Amniotic epithelial cell (primary cell): ENCODE results near the gene SBK3.
"Not testable (repeated sequence)": the region's sequence is repeated elsewhere in the genome, so short reads cannot be mapped to it uniquely, and the experiment has no call there.

ENCODE experiments used
- DNase-seq: peaks from one replicate; pipeline ENCODE4 v3.0.0-alpha.2; 2010; ENCODE audit warnings: low read depth

The SBK3 gene

DNA sequence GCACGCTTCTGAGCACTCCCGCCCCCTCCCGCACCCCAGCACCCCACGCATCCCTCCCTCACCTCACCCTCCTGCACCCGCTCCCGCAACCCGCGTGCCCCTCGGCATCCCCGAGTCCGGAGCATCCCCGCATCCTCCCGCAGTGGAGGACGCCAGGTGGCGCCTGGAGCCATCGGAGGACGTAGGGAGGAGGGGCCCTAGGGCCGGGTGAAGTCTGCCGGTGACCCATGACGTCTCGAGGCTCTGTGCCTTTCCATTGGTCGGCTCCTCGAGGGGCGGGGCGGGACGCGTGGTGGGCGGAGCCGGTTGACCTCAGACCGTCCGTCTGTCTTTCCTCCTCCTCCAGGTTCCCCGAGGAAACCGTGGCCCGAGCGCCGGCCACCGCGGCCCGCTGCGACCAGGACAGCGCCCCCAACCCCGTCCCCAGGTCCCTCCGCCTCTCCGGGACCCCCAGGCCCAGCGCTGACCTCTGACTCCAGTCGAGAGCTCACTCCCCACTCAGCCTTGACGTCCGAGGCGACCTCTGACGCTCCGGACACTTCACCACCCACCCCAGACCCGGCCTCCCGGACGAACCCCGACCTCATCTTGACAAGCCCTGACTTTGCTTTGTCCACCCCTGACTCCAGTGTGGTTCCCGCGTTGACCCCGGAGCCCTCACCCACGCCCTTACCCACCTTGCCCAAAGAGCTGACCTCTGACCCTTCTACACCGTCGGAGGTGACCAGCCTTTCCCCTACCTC lies 28.3 kb downstream of the SBK3 start:
- DNase-seq = peak; percentile 84

DNA sequence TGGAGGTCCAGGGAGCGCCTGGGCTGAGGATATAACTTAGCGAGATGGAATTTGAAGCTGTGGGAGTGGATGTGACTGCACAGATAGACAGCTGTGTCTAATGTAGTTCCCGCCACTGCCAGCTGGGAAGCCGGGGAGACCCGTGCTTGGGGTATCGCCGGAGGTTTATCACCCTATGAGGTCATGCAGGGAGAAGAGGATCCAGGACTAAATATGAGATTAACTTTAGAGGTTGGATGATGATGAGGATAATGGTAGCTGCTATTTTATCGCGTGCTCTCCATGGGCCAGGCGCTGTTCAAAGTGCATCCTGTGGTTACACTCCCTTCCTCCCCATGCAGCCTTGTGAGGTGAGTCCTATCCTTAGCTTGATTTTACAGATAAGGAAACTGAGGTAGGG lies 37.2 kb downstream of the SBK3 start:
- DNase-seq = peak; percentile 91

DNA sequence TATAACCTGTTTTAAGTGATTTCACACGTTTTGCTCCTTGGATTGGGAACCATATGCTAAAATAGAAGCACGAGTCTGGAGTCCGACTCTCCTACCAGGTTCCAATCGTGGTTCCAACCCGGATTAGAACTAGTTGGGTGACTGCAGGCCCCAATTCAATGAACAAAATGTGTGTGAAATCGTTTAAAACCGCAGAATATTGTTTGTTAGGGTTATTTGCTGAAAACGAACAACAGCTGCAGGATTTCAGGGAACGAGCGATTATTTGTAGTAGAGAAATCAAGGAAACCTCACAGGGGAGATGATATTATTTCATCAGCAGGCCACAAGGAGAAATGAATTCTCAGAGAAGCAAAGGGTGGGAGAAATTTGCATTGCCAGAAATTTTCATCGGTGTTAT lies 40.4 kb downstream of the SBK3 start:
- DNase-seq = no peak

DNA sequence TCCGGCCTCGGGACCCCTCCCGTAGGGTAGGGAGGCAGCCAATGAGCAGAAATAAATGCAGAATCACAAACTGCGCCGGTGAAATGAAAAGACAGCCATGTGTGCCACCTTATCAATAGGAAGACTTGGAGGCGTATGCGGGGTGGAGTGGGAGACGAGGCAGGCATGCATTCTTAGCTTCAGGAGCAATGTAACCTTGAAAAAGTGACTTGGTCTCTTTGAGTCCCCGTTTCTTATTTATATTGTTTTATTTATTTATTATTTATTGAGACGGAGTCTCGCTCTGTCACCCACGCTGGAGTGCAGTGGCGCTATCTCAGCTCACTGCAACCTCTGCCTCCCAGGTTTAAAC lies 41.1 kb downstream of the SBK3 start:
- DNase-seq = no peak

DNA sequence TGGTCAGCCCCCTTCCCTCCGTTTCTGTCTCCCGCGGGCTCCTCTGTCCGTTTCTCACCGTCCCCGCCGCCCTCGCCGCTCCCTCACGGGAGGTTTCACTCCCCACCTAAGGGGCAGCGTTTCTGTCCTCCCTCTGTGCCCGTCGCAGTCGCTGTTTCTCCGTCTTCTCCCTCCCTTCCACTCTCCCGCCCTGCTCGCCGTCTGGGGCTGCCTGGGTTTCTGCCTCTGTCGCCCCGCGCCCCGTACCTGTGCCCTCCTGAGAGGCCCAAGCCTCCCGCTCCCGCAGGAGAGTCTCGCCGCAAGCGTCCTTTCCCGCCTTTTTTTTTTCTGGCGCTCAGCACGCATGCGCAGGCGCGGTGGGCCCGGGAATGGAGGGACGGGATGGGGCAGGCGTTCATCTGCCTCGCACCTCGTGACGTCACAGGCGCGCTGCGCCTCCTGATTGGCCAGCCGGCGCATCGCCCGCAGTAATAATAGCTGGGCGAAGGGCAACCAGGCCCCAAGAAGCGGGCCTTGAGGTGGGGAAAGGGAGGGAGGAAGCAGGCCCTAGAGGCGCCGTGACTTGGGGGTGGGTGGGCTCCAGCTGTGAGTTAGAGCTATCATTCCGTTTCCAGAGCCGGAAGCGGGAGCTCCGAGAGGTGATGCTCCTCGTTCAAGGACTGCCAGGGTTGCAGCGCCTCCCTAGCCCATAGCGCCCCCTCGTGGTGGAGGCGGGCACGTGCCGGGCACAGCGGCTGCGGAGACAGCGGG lies 41.7 kb downstream of the SBK3 start:
- peak; percentile 81 for DNase-seq

DNA sequence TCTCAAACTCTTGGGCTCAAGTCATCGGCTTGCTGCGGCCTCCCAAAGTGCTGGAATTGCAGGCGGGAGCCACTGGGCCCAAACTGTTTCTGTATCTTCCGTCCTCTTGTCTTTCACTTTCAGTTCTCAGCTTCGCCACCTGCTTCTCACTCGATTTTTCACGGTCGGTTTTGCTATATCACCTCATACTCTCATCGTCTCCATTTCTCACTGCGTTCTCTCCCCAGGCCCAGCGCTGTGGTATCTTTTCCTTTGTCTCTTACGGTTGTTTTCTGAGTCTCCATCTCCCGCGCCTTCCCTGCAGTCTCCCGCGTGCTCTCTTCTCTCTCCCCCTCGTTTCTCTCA lies 42.2 kb downstream of the SBK3 start:
- no peak for DNase-seq

DNA sequence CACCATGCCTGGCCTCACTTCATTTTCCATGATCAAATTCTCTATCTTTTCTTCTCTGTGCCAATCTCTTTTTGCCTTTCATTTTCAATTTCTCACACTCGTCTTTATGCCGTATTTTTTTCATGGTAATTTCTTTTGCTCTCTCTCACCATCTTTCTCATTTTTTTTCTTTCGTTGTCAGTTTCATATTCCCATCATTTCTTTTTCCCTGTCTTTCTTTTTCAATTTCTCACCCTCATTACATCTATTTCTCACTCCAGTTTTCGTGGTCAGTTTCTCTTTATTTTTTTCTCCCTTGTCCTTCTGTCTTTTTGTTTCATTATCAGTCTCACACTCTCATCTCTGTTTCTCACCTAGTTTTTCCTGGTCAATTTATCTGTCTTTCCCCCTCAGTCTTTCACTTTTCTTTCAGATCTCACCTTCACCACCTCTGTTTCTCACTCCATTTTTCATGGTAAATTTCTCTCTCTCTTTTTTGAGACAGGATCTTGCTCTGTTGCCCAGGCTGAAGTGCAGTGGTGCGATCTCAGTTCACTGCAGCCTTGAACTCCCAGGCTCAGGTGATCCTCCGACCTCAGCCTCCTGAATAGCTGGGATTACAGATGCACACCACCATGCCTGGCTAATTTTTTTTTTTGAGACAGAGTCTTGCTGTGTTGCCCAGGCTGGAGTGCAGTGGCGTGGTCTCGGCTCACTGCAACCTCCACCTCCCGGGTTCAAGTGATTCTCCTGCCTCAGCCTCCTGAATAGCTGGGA lies 43.0 kb downstream of the SBK3 start:
- no peak for DNase-seq

DNA sequence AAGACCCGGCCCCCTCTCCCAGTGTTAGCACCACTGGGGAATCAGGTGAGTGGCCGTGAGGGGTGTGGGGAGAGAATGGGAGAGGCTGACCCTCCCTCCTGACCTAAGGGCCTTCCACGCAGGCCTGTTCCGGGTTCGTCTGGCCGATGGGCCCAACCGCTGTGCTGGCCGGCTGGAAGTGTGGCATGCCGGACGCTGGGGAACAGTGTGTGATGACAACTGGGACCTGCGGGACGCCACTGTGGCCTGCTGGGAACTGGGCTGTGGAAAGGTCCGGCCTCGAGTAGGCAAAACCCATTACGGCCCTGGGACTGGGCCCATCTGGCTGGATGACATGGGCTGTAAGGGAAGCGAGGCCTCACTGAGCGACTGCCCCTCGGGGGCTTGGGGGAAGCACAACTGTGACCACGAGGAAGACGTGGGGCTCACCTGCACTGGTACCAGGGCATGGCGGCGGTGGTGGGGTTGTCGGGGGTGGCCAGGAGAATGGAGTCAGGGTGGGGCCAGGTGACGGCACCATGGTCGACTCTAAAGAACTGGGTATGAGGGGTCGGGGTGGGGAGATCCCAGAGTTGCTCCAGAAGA lies 44.9 kb downstream of the SBK3 start:
- no peak for DNase-seq

DNA sequence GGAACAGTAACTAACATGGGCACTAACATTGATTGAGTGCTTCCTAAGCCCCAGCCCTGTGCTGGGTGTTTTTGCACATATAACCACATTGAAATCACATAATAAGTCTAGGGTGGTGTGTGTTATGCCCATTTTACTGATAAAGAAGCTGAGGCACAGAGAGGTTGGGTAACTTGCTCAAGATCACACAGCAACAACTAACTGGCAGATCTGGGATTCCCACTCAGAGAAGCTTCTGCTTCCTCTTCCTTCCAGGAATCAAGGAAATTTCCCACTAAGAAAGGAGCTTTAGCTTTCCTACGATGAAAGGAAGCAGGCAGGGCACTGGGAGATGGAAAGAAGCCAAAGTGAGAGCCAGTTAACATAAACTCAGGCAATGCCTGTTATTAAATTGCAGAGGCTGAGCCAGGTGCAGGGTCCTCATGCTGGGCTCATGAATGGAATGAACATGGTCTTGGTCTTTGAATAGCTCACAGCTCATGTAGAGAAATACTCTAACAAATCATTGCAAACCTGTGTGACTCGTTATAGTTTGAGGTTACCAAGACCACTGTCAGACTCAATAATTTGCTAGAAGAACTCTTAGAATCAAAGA lies 47.0 kb downstream of the SBK3 start:
- DNase-seq = no peak

DNA sequence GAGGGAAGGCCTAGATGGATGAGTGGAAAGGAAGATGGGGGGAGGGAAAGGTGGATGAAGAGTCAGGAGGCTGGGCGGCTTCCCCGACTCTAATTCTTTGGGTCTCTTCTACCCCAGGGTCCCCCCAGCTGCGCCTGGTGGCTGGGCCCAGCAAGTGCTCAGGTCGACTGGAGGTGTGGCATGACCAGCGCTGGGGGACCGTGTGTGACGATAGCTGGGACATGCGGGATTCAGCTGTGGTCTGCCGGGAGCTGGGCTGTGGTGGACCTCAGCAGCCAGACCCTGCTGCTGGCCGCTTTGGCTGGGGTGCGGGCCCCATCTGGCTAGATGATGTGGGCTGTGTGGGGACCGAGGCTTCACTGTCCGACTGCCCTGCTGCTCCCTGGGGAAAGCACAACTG lies 47.6 kb downstream of the SBK3 start:
- DNase-seq = no peak

DNA sequence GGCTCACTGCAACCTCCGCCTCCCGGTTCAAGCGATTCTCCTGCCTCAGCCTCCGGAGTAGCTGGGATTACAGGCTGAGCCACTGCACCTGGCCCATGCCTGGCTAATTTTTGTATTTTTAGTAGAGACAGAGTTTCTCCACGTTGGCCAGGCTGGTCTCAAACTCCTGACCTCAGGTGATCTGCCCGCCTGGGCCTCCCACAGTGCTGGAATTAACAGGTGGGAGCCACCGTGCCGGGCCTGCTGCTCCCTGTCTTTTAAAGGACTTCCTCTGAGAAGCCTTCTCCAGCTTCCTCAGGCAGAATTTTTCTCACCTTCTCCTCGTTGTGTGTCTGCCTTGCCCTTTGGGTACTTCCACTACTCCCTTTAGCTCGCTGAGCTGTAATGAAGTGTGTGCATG lies 48.5 kb downstream of the SBK3 start:
- not testable (repeated sequence) for DNase-seq

DNA sequence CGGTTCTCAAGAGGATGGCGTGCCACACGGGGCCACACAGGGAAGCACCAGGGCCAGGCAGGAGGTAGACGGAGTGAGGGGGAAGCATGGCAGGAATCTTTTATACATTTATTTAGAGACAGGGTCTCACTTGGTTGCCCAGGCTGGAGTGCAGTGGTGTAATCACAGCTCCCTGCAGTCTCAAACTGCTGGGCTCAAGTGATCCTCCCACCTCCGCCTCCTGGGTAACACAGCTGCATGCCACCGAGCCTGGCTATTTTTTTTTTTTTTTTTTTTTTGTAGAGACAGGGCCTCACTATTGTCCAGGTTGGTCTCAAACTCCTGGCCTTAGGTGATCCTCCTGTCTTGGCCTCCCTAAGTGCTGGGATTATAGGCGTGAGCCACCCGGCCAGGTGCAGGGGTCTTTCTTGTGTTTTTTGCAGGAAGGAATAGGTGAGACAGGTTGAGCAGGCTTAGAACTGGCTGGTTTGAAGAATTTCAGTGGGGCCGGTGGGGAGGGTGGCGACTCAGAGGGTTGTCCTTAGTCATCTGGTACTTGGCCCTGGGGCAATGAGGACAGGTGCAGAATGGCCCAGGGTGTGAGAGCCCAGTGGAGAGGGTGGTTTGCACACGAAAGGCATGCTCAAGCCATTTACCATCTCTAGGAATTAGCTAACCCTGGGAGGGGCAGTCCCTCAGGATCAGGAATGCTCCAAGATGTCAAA lies 49.5 kb downstream of the SBK3 start:
- DNase-seq = no peak

DNA sequence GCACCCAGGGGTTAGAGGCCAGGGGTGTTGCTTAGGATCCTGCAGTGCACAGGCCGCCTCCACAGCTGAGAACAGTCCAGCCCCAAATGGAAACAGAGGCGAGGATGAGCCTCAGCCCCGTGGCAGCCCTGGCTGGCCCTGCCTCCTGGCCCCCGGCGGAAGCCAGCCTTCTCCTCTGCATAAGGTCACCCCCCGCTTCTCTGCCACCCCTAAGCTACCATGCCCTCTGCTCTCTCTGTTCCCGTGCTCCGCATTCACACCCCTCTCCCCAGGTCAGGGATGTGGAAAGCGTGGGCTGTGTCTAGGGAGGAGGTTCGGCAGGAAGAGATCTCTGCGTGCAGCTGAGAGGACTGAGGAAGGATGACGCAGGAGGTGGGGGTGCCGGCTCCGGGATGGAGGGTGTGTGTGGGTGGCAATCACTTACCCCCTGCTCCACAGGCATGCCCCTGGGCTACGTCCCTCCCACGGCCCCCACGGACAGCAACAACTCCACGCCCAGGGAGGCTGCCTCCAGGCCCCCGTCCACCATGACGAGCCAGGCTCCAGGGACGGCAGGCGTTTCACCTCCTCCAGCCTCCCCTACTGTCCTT lies 51.1 kb downstream of the SBK3 start:
- DNase-seq = peak; percentile 80

DNA sequence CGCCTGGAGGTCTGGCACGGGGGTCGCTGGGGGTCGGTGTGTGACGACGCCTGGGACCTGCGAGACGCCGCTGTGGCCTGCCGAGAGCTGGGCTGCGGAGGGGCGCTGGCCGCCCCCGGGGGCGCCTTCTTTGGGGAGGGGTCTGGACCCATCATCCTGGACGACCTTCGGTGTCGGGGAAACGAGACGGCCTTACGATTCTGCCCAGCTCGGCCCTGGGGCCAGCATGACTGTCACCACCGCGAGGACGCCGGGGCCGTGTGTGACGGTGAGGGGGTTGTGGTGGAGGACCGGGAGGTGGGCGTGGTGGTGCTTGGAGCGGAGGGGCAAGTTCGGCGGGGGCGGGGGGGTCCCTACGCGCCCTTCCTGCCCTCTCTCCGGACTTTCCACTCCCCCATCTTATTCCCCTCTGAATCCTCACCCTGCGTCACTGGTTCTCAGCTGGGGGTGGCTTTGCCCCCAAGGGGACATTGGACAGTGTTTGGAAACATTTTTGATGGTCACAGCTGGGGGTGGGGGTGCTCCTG lies 51.6 kb downstream of the SBK3 start:
- no peak for DNase-seq

DNA sequence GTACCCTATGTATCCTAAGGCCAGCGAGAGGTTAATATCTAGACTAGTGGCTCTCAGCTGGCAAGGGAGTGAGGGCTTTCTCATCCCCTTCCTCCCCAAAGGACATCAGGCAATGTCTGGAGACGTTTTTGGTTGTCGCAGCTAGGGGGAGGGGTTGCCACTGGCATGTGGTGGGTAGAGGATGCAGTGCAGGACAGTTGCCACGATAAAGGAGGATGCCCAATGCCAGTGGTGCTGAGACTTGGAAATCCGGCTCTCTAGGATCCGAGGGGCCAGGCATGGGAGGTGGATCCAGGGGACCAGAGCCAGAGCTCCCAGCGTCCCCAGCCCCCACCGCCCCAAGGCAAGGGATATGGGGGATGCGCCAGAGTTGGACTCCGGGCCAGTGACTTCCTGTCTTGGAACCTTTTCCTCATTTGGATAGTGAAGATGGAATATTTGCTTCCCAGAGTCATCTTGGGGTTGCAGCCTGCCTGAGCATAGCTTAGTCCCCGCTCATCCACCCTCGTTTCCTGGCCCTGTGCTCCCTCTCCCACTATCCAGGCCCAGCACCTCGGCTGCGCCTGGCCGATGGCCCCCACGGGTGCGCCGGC lies 52.2 kb downstream of the SBK3 start:
- DNase-seq = no peak

DNA sequence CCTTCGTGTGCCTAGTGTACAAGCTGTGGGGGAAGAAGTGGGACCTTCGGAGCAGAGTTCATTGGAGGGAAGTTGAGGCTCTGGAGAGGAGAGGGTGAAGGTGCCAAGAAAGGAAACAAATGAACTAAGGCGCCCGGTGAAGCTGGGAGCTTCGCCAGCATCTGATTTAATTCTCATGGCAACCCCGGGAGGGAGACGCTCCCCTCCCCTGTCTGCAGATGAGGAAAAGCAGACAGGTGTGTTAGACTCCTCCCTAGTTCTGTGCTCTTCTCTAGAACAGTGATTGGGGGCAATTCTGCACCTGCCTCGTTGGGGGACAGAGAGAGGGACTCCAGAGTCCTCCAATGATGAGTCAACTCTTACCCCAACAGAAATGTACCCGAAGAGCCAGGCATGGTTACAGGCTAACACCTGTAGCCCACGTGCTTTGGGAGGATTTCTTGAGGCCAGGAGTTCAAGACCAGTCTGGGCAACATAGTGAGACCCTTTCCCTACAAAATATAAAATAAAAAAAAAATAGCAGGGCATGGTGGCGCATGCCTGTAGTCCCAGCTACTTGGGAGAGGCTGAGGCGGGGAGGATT lies 52.9 kb downstream of the SBK3 start:
- no peak for DNase-seq

DNA sequence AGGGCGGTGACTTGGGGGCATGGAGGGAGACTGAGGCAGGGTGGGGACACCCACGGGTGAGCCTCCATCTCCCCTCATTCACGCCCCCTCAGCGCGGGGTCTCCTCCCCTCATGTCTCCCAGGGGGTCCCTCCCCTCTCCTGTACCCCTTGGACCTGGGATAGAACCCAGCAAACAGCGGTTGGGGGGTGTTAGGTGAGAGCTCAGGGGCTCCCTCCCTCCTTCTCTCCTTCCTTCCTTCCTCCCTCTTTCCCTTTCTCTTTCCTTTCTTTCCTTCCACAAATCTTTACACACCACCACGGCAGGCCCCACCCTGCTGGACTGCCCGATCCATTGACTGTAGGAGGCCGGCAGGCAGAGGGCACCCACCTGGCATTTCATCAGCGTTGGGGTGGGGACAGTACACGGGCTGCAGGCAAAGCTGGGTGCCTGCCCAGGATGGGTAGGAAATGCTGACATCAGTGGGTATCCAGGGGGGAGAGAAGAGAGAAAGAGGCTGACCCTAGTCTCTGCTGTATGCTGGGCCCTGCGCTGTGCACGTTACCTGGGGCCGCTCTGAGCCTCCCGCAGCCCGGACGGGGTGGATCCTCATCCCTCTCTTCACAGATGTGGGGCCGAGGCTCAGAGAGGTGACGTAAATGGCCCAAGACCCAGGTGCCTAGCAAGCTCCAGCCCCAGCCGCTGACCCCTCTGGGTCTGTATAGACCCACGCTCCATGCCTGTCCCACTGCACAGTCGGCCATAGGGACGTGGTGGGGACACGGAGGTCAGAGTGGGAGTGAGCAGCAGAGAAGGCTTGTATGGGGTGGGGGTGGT lies 53.6 kb downstream of the SBK3 start:
- no peak for DNase-seq
